ENCODE results near the gene MECP2.

MECP2 gene

GRCh38 chrX:154090731-154091130 lies 6.8 kb downstream of the MECP2 start:
- H3K9me2 ChIP-seq (replicated peaks; ENCODE audit: low read depth, low read length): no peaks in the 10 kb centered on the region
- no peak overlapping the region for H2AFZ ChIP-seq (ENCODE audit: low read length)
- peaks cover 52% of the 10 kb centered on the region for H4K20me1 ChIP-seq (ENCODE audit: insufficient read depth, low read length, poor library complexity, severe bottlenecking)
- H3K4me1 ChIP-seq (ENCODE audit: insufficient read depth, low read length, poor library complexity, severe bottlenecking): peaks cover 40% of the 10 kb centered on the region
- no peaks in the 10 kb centered on the region for H3F3A ChIP-seq (ENCODE audit: low read depth)
- peaks cover 93% of the 10 kb centered on the region for H3K79me2 ChIP-seq (ENCODE audit: insufficient read depth, low read length)
- peak overlapping the region; percentile 61 for H3K4me2 ChIP-seq (ENCODE audit: low read depth, low read length, poor library complexity, severe bottlenecking)
- H3K4me3 ChIP-seq (ENCODE audit: low read length, poor library complexity, severe bottlenecking): no peak overlapping the region
- TF ChIP-seq, protein P1, sequence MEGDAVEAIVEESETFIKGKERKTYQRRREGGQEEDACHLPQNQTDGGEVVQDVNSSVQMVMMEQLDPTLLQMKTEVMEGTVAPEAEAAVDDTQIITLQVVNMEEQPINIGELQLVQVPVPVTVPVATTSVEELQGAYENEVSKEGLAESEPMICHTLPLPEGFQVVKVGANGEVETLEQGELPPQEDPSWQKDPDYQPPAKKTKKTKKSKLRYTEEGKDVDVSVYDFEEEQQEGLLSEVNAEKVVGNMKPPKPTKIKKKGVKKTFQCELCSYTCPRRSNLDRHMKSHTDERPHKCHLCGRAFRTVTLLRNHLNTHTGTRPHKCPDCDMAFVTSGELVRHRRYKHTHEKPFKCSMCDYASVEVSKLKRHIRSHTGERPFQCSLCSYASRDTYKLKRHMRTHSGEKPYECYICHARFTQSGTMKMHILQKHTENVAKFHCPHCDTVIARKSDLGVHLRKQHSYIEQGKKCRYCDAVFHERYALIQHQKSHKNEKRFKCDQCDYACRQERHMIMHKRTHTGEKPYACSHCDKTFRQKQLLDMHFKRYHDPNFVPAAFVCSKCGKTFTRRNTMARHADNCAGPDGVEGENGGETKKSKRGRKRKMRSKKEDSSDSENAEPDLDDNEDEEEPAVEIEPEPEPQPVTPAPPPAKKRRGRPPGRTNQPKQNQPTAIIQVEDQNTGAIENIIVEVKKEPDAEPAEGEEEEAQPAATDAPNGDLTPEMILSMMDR (conservative IDR thresholded peaks at IDR 0.05; ENCODE audit: low read length): no peak
- no peak for TF ChIP-seq EZH2phosphoT487 (IDR thresholded peaks at IDR 0.05; ENCODE audit: borderline replicate concordance)
- H3K36me3 ChIP-seq (ENCODE audit: insufficient read depth, low read length): peaks cover 13% of the 10 kb centered on the region; the same call in 1 of the 2 replicates
- H3K9me3 ChIP-seq (ENCODE audit: insufficient read depth, low read depth, low read length): no peaks in the 10 kb centered on the region
- H3K9ac ChIP-seq (ENCODE audit: low read depth, low read length, poor library complexity, severe bottlenecking): no peak overlapping the region
- H3K27me3 ChIP-seq (ENCODE audit: insufficient read depth, low read length, poor library complexity, severe bottlenecking): no peaks in the 10 kb centered on the region

GRCh38 chrX:154084449-154085300 lies 12.8 kb downstream of the MECP2 start:
- H3K79me2 ChIP-seq (ENCODE audit: insufficient read depth, low read length): peaks cover 88% of the 10 kb centered on the region

DNA sequence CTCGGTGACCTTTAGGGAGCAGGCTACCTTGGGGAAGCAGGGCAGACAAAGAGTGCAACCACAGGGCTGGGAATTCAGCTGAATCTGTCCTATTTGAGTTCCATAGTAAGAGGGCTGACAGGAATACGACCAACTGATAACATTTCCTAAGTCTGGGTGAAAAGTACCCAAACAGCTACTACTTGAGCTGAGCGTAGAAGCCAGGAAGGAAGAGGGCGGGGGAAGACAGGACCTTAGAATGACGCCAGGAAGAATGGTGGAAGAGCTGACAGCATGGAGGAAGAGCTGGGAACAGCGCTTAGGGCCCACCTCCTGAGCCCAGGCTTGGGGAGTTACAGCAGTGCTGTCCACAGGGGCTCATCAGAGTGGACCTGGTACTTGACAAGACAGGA lies 14.4 kb downstream of the MECP2 start:
- no peak overlapping the region for H3K4me3 ChIP-seq (ENCODE audit: low read length, poor library complexity, severe bottlenecking)
- peaks cover 89% of the 10 kb centered on the region for H3K79me2 ChIP-seq (ENCODE audit: insufficient read depth, low read length)
- no peak overlapping the region for H2AFZ ChIP-seq (ENCODE audit: low read length)
- TF ChIP-seq EZH2phosphoT487 (IDR thresholded peaks at IDR 0.05; ENCODE audit: borderline replicate concordance): no peak
- no peaks in the 10 kb centered on the region for H3K4me1 ChIP-seq (ENCODE audit: insufficient read depth, low read length, poor library complexity, severe bottlenecking)
- no peaks in the 10 kb centered on the region for H3K27me3 ChIP-seq (ENCODE audit: insufficient read depth, low read length, poor library complexity, severe bottlenecking)
- H3K9me3 ChIP-seq (ENCODE audit: insufficient read depth, low read depth, low read length): no peaks in the 10 kb centered on the region
- H3K9ac ChIP-seq (ENCODE audit: low read depth, low read length, poor library complexity, severe bottlenecking): no peak overlapping the region
- H4K20me1 ChIP-seq (ENCODE audit: insufficient read depth, low read length, poor library complexity, severe bottlenecking): peaks cover 5% of the 10 kb centered on the region
- H3F3A ChIP-seq (ENCODE audit: low read depth): no peaks in the 10 kb centered on the region
- no peaks in the 10 kb centered on the region; the same call in 1 of the 2 replicates for H3K36me3 ChIP-seq (ENCODE audit: insufficient read depth, low read length)
- H3K4me2 ChIP-seq (ENCODE audit: low read depth, low read length, poor library complexity, severe bottlenecking): no peak overlapping the region
- H3K9me2 ChIP-seq (replicated peaks; ENCODE audit: low read depth, low read length): no peaks in the 10 kb centered on the region

More at GRCh38 chrX:154084449-154085300, 12.8 kb downstream of the MECP2 start:
- no peaks in the 10 kb centered on the region for H3K27me3 ChIP-seq (ENCODE audit: insufficient read depth, low read length, poor library complexity, severe bottlenecking)
- TF ChIP-seq, protein P1 (conservative IDR thresholded peaks at IDR 0.05; ENCODE audit: low read length): no peak
- no peak for TF ChIP-seq EZH2phosphoT487 (IDR thresholded peaks at IDR 0.05; ENCODE audit: borderline replicate concordance)
- no peaks in the 10 kb centered on the region for H3K4me1 ChIP-seq (ENCODE audit: insufficient read depth, low read length, poor library complexity, severe bottlenecking)
- peaks cover 5% of the 10 kb centered on the region for H4K20me1 ChIP-seq (ENCODE audit: insufficient read depth, low read length, poor library complexity, severe bottlenecking)
- no peaks in the 10 kb centered on the region for H3K9me3 ChIP-seq (ENCODE audit: insufficient read depth, low read depth, low read length)
- no peak overlapping the region for H3K4me3 ChIP-seq (ENCODE audit: low read length, poor library complexity, severe bottlenecking)
- H3K4me2 ChIP-seq (ENCODE audit: low read depth, low read length, poor library complexity, severe bottlenecking): no peak overlapping the region
- H2AFZ ChIP-seq (ENCODE audit: low read length): no peak overlapping the region
- no peak overlapping the region for H3K9ac ChIP-seq (ENCODE audit: low read depth, low read length, poor library complexity, severe bottlenecking)
- H3K9me2 ChIP-seq (replicated peaks; ENCODE audit: low read depth, low read length): no peaks in the 10 kb centered on the region
- H3K36me3 ChIP-seq (ENCODE audit: insufficient read depth, low read length): no peaks in the 10 kb centered on the region; the same call in 1 of the 2 replicates
- no peaks in the 10 kb centered on the region for H3F3A ChIP-seq (ENCODE audit: low read depth)
